Psoas muscle (tissue), 8 donors: ENCODE results near the gene COX5A. TPM values are rescaled to one million over a fixed set of nuclear protein-coding genes. Genes with fewer than 3 reads are reported as not detected.

Source experiments
- ATAC-seq, 4 donors: fragments of 200-7000 bp; cut with Tn5 transposase; one replicate each; pipeline ENCODE4 v1.9.1; 2020; ENCODE audit warnings: moderate library complexity in 3 of 4, mild to moderate bottlenecking in 2 of 4
- DNase-seq, 2 donors: peaks; one replicate each; pipeline ENCODE4 v3.0.0-alpha.2; 2020
- H3K27ac ChIP-seq: fragments of 200-600 bp; one replicate; pipeline ENCODE4 v1.8.0; 2022
- H3K27me3 ChIP-seq, 3 donors: fragments of 200-600 bp in 1 of 3; one replicate each; pipeline versions ENCODE4 v1.6.1 to v1.8.0; 2013 to 2022; ENCODE audit warnings: low read length in 2 of 3, mild to moderate bottlenecking in 2 of 3, moderate library complexity in 1 of 3; ENCODE audit not compliant: insufficient read depth in 3 of 3
- H3K36me3 ChIP-seq, 2 donors: fragments of 200-600 bp in 1 of 2; one replicate each; pipeline versions ENCODE4 v1.6.1 to v1.8.0; 2013 to 2022; ENCODE audit warnings: low read depth in 1 of 2, mild to moderate bottlenecking in 1 of 2, moderate library complexity in 1 of 2; ENCODE audit not compliant: insufficient read depth in 1 of 2
- H3K4me1 ChIP-seq: fragments of 200-600 bp; one replicate; pipeline ENCODE4 v1.8.0; 2022
- H3K4me3 ChIP-seq: fragments of 200-600 bp; one replicate; pipeline ENCODE4 v1.8.0; 2022; ENCODE audit warnings: mild to moderate bottlenecking
- H3K9me3 ChIP-seq: fragments of 200-600 bp; one replicate; pipeline ENCODE4 v1.8.0; 2022
- CTCF ChIP-seq: fragments of 200-600 bp; IDR thresholded peaks from one replicate; pipeline ENCODE4 v1.8.0; 2022; ENCODE audit warnings: antibody characterized with exemption
- WGBS, 3 donors: extraction: QIAGEN DNeasy Blood & Tissue Kit; methylation state at CpG; one replicate each; pipeline versions ENCODE4 v1.1.6 to v1.1.7; 2013; 5-methylcytosine and 5-hydroxymethylcytosine counted together
- intact Hi-C, 2 donors: fragments of 100-400 bp; cut with DNase I; formaldehyde crosslinking; loops; one replicate each; pipeline versions ENCODE4 v1.11.0 to v1.14.2; 2022
- polyA plus RNA-seq, 3 donors: library from polyadenylated mRNA; stranded (reverse); fragments of 200-250 nt; gene quantifications; one replicate each; pipeline ENCODE4 v1.2.3, GENCODE V29; 2013
- total RNA-seq, 4 donors: library from RNA; stranded (reverse); fragmentation: NEBNext Ultra II Directional in 2 of 4; extraction: Animal tissue kit (Norgen Biotek cat#: 25700) in 2 of 4; gene quantifications; one replicate each; pipeline versions ENCODE4 v1.2.1 to v1.2.4, GENCODE V29; 2021 to 2023
- donor health status: healthy with polysubstance abuse.
- donor health status: DM: no; HTN: no; CAD: no; lungs with moderate emphysema.
- donor health status: Bipolar disorder and iron deficiency.
- donor health status: healthy.
- donor health status: DM: yes; HTN: yes; CAD: no.
- donor health status: DM: no; HTN: no; CAD: no.
- donor health status: DM: no; HTN: no; CAD: no.
- donor health status: DM: yes; HTN: yes; CAD: no.

The COX5A gene
- total and polyA plus RNA-seq, 7 donors = 635 to 1,651 (median 910) TPM

DNA sequence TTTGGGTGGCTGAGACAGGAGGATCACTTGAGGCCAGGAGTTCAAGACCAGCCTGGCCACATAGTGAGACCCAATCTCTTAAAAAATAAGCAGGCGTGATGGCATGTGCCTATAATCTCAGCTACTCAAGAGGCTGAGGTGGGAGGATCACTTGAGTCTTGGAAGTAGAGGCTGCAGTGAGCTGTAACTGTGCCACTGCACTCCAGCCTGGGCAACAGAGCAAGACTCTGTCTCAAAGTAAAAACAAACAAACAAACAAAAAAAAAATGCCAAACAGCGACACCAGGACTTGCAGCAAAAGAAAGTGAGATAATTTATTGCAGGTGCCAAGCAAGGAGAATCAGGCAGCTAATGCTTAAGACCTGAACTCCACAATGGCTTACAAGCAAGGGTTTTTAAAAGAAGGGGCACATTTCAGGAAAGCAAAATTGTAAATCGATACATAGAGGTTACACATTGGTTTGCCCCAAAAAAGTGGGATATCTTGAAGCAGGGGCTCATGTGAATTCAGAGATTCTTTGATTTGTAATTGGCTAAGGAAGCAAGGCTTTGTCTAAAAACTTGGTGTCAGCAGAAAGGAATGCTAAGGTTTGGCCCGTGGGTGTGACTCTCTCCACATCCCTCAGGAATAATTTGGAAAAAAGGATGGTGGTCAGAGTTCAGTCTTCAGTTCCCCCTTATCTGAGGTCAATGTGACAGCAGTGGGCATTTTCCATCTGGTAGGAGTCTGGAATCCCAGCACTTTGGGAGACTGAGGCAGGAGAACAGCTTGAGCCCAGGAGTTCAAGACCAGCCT is 53.2 kb downstream of the COX5A start:
- H3K9me3 ChIP-seq = peaks cover 2% of the 10 kb centered on the region
- TF ChIP-seq CTCF = no peak
- 71 to 75% (median 71%) methylated on average over 4 of the region's 4 CpGs for whole genome bisulfite sequencing, 3 donors
- H3K27me3 ChIP-seq = no peaks in the 10 kb centered on the region
- intact Hi-C loops = no loop called here
- H3K27ac ChIP-seq = no peak overlapping the region
- ATAC-seq (no peak), DNase-seq (no peak)
- H3K4me1 ChIP-seq = peaks cover 11% of the 10 kb centered on the region
- H3K36me3 ChIP-seq = no peaks in the 10 kb centered on the region
- H3K4me3 ChIP-seq = no peak overlapping the region

DNA sequence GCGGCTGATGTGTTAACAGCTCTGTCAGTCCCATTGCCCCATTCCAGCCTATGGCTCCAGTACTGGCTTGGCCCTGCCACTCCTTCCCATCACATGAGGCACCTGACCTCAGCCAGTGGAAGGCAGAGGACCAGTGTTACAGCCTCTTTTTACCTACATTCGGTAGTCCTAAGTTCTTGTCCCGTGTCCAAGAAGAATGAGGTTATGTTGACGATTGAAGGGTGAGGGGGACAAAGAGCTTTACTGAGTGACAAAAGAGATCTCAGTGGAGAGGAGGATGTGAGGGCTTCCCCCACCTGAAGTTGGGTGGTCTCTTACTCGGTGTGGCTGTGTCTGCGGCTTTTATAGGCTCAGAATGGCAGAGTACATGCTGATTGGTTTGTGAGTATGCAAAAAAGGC is 55.3 kb downstream of the COX5A start:
- intact Hi-C loops = no loop called here
- Histone ChIP-seq H3K36me3 (no peaks in the 10 kb centered on the region), H3K9me3 (peaks cover 2% of the 10 kb centered on the region), H3K27me3 (no peaks in the 10 kb centered on the region), H3K27ac (no peak overlapping the region), H3K4me3 (no peak overlapping the region), H3K4me1 (no peaks in the 10 kb centered on the region)
- DNase-seq = no peak
- no peak for TF ChIP-seq CTCF
- ATAC-seq = no peak
- 88 to 97% (median 89%) methylated on average over 6 of the region's 6 CpGs for WGBS, 3 donors

GRCh38 chr15:74878273-74878672 is 59.6 kb downstream of the COX5A start:
- Histone ChIP-seq H3K27me3 (no peaks in the 10 kb centered on the region), H3K9me3 (peaks cover 2% of the 10 kb centered on the region), H3K4me1 (no peaks in the 10 kb centered on the region), H3K36me3 (no peaks in the 10 kb centered on the region), H3K27ac (no peak overlapping the region), H3K4me3 (no peak overlapping the region)
- no peak for TF ChIP-seq CTCF
- intact Hi-C loops = no loop called here
- DNase-seq = no peak
- 77 to 86% (median 84%) methylated on average over 4 of the region's 4 CpGs for WGBS, 3 donors
- ATAC-seq = no peak

GRCh38 chr15:74873756-74874424 is 64.0 kb downstream of the COX5A start:
- peaks cover 0 to 3% of the 10 kb centered on the region in 2 donors for H3K36me3 ChIP-seq
- DNase-seq (no peak), ATAC-seq (no peak)
- TF ChIP-seq CTCF = no peak
- H3K4me1 ChIP-seq = peaks cover 34% of the 10 kb centered on the region
- no peaks in the 10 kb centered on the region for H3K27me3 ChIP-seq
- no peaks in the 10 kb centered on the region for H3K9me3 ChIP-seq
- intact Hi-C loops = no loop called here
- H3K4me3 ChIP-seq = peak overlapping the region; percentile 88
- 34 to 42% (median 41%) methylated on average over 16 of the region's 16 CpGs for WGBS, 3 donors
- peak overlapping the region; percentile 99 for H3K27ac ChIP-seq
